ENCODE results near the gene KLHL40. TPM values are rescaled to one million over a fixed set of nuclear protein-coding genes. Genes with fewer than 3 reads are reported as not detected.

KLHL40 gene
- total RNA-seq, 1 donor from 2014 or later: not detected

- H3K27me3 ChIP-seq (ENCODE audit: insufficient read depth, low read length): peaks cover 5% of the 10 kb centered on the region
- H3K27ac ChIP-seq (ENCODE audit: low read depth, low read length): no peak overlapping the region
- H2AFZ ChIP-seq (ENCODE audit: low read depth, low read length): no peak overlapping the region
- no peaks in the 10 kb centered on the region for H3K36me3 ChIP-seq (ENCODE audit: insufficient read depth, low read length)
- H3K9me3 ChIP-seq (ENCODE audit: insufficient read depth, low read depth, low read length): peaks cover 7% of the 10 kb centered on the region
- Mint-ChIP-seq H3K9me3 (ENCODE audit: unreplicated experiment) (peaks cover 12% of the 10 kb centered on the region), H3K4me1 (ENCODE audit: low read depth, unreplicated experiment) (peaks cover 16% of the 10 kb centered on the region), H3K27ac (ENCODE audit: unreplicated experiment) (no peak overlapping the region), H3K36me3 (ENCODE audit: low read depth, unreplicated experiment) (peaks cover 5% of the 10 kb centered on the region), H3K27me3 (ENCODE audit: low read depth, unreplicated experiment) (no peaks in the 10 kb centered on the region), H3K4me3 (ENCODE audit: unreplicated experiment) (no peak overlapping the region)
- H3K4me2 ChIP-seq (ENCODE audit: low read length): peak overlapping the region; percentile 10
- DNase-seq (ENCODE audit: low read depth): peak; percentile 59
- no peaks in the 10 kb centered on the region for H3K79me2 ChIP-seq (ENCODE audit: insufficient read depth, low read length)
- H3K4me1 ChIP-seq (ENCODE audit: insufficient read depth, low read length): peaks cover 14% of the 10 kb centered on the region
- FAIRE-seq: no peak
- H4K20me1 ChIP-seq (ENCODE audit: insufficient read depth, low read length): no peaks in the 10 kb centered on the region
- TF ChIP-seq EZH2 (IDR thresholded peaks at IDR 0.05; ENCODE audit: insufficient read depth, low read length) (no peak), CTCF (IDR thresholded peaks at IDR 0.05; ENCODE audit: insufficient read depth, low read depth, low read length) (no peak)
- no peak overlapping the region for H3K9ac ChIP-seq (ENCODE audit: low read length)
- no peak overlapping the region for H3K4me3 ChIP-seq (ENCODE audit: insufficient read depth, low read depth, low read length)
Observed at GRCh38 chr3:42680271-42680670, 5.1 kb upstream of the KLHL40 start.

GRCh38 chr3:42680806-42681205 is 4.5 kb upstream of the KLHL40 start:
- Histone ChIP-seq H4K20me1 (ENCODE audit: insufficient read depth, low read length) (no peaks in the 10 kb centered on the region), H3K4me1 (ENCODE audit: insufficient read depth, low read length) (peaks cover 14% of the 10 kb centered on the region), H3K79me2 (ENCODE audit: insufficient read depth, low read length) (no peaks in the 10 kb centered on the region), H2AFZ (ENCODE audit: low read depth, low read length) (no peak overlapping the region), H3K4me2 (ENCODE audit: low read length) (peak overlapping the region; percentile 10), H3K4me3 (ENCODE audit: insufficient read depth, low read depth, low read length) (no peak overlapping the region), H3K9me3 (ENCODE audit: insufficient read depth, low read depth, low read length) (peaks cover 6% of the 10 kb centered on the region), H3K36me3 (ENCODE audit: insufficient read depth, low read length) (no peaks in the 10 kb centered on the region), H3K27ac (ENCODE audit: low read depth, low read length) (no peak overlapping the region), H3K9ac (ENCODE audit: low read length) (no peak overlapping the region), H3K27me3 (ENCODE audit: insufficient read depth, low read length) (peaks cover 7% of the 10 kb centered on the region)
- FAIRE-seq (peak; percentile 17), DNase-seq (ENCODE audit: low read depth) (peak; percentile 27)
- Mint-ChIP-seq H3K4me1 (ENCODE audit: low read depth, unreplicated experiment) (peaks cover 16% of the 10 kb centered on the region), H3K4me3 (ENCODE audit: unreplicated experiment) (no peak overlapping the region), H3K9me3 (ENCODE audit: unreplicated experiment) (peaks cover 12% of the 10 kb centered on the region), H3K27me3 (ENCODE audit: low read depth, unreplicated experiment) (no peaks in the 10 kb centered on the region), H3K36me3 (ENCODE audit: low read depth, unreplicated experiment) (peaks cover 5% of the 10 kb centered on the region), H3K27ac (ENCODE audit: unreplicated experiment) (no peak overlapping the region)
- TF ChIP-seq EZH2 (IDR thresholded peaks at IDR 0.05; ENCODE audit: insufficient read depth, low read length) (no peak), CTCF (IDR thresholded peaks at IDR 0.05; ENCODE audit: insufficient read depth, low read depth, low read length) (no peak)

- Mint-ChIP-seq H3K4me3 (ENCODE audit: unreplicated experiment) (no peak overlapping the region), H3K4me1 (ENCODE audit: low read depth, unreplicated experiment) (peaks cover 16% of the 10 kb centered on the region), H3K27me3 (ENCODE audit: low read depth, unreplicated experiment) (no peaks in the 10 kb centered on the region), H3K9me3 (ENCODE audit: unreplicated experiment) (peaks cover 9% of the 10 kb centered on the region), H3K36me3 (ENCODE audit: low read depth, unreplicated experiment) (peaks cover 3% of the 10 kb centered on the region), H3K27ac (ENCODE audit: unreplicated experiment) (no peak overlapping the region)
- no peak overlapping the region for H3K27ac ChIP-seq (ENCODE audit: low read depth, low read length)
- no peak overlapping the region for H3K4me2 ChIP-seq (ENCODE audit: low read length)
- no peaks in the 10 kb centered on the region for H4K20me1 ChIP-seq (ENCODE audit: insufficient read depth, low read length)
- no peak overlapping the region for H2AFZ ChIP-seq (ENCODE audit: low read depth, low read length)
- H3K27me3 ChIP-seq (ENCODE audit: insufficient read depth, low read length): peaks cover 11% of the 10 kb centered on the region
- H3K79me2 ChIP-seq (ENCODE audit: insufficient read depth, low read length): no peaks in the 10 kb centered on the region
- TF ChIP-seq CTCF (IDR thresholded peaks at IDR 0.05; ENCODE audit: insufficient read depth, low read depth, low read length) (no peak), EZH2 (IDR thresholded peaks at IDR 0.05; ENCODE audit: insufficient read depth, low read length) (no peak)
- H3K9ac ChIP-seq (ENCODE audit: low read length): no peak overlapping the region
- H3K36me3 ChIP-seq (ENCODE audit: insufficient read depth, low read length): no peaks in the 10 kb centered on the region
- DNase-seq (ENCODE audit: low read depth) (no peak), FAIRE-seq (no peak)
- H3K4me3 ChIP-seq (ENCODE audit: insufficient read depth, low read depth, low read length): no peak overlapping the region
- H3K4me1 ChIP-seq (ENCODE audit: insufficient read depth, low read length): peaks cover 14% of the 10 kb centered on the region
- H3K9me3 ChIP-seq (ENCODE audit: insufficient read depth, low read depth, low read length): peaks cover 7% of the 10 kb centered on the region
Observed at GRCh38 chr3:42681361-42682038, 3.8 kb upstream of the KLHL40 start.
